HG02678 (cell line): ENCODE results near the gene WDFY4.
A peak's percentile ranks its signal among the peaks of the same experiment; 100 is the strongest.

Source experiments
- ATAC-seq: cut with Tn5 transposase; IDR thresholded peaks from one replicate; pipeline ENCODE4 v1.9.1; 2021; ENCODE audit warnings: mild to moderate bottlenecking, moderate library complexity; ENCODE audit not compliant: unreplicated experiment

Gene WDFY4

DNA sequence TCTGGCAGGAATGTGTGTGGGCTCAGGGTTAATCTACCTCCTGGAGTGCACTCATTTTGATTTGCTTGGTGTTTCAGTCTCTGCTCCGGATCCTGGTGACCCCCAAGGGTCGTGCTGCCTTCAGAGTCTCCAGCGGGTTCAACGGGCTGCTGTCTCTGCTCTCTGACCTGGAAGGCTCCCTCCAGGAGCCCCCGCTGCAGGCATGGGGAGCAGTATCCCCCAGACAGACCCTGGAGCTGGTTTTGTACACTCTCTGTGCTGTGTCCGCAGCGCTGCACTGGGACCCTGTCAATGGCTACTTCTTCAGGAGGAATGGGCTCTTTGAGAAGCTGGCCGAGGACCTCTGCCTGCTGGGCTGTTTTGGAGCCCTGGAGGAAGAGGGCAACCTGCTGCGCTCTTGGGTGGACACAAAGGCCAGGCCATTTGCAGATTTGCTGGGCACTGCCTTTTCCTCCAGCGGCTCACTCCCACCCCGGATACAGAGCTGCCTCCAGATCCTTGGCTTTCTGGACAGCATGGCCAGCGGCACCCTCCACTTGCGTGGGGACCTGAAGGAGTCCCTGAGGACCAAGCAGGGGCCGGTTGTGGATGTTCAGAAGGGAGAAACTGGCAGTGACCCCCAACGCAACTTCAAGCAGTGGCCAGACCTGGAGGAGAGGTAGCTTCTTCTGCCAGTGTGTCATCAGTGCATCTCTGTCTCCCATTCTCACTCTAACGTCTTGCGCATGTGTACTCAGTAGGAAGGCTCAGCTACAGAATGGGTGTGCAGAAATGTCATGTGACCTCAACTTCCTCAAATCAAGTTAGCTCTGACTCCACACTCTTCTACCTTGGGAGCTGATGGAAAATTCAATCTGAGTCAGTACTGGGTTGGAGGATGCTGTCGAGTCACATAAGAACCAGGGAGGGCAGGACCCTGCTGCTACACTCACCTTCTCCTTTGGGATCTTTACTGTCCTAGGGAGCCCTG is 58.5 kb downstream of the WDFY4 start:
- ATAC-seq, result no peak

DNA sequence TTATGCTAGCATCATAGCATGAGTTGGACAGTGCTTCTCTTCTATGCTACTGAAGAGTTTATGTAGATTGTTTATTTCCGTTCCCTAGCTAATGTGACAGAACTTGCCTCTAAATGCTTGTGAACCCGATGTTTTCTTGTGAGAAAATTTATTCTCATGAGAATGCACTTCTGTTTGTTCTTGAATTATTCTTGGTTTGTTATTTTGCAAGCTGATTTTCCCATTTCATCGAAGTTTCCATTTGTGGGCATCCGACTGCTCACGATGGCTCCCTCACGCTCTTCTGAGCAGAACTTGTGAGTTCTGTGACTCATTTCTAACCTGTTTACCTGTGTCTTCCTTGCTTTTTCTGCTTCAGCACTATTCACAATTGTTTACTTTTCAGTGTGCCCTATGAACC is 59.9 kb downstream of the WDFY4 start:
- ATAC-seq, result no peak

DNA sequence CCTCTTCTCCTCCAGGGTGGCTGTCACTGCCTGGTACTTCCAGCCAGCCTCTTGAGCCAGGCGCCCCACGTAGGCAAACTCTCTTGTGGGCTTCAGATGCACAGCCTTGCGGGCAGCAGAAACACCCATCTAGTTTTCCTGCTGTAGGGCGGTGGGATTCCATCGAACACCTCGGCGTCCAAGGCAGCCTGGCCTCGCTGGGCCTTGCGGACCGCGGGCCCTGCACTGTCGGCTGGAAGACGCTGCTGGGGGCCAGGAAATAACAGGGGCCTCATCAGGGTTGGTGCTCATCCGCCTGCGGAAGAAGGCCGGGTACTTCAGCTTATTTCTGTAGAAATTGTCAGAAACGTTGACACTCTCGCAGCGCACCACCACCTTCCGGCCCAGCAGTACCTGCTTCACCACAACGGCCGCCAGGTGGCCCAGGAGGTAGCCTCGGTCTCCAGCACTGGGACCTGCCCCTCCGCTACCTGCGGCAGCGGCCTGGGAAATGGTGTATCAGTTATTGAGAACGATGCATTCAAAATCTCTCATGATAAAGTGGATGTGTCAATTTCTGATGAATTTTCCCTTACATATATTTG is 61.1 kb downstream of the WDFY4 start:
- no peak for ATAC-seq

DNA sequence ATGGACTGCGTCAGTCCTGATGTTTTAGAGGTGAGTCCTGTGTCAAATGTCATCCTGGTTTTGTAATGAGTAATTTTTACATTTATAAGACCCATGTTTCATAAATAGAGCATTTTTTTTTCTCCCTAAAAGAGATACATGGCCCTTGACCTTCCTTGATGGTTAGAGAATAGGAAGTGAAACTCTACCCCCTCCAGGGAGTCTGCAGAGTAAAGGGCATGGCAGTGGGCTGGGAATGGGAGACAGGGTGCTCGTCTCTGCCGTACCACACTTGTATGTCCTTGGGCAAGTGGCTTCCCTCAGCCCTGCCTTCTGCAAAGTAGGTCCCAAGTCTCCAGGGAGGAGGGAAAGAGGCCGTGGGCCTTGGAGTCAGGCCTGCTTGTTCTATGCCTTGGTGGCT is 63.9 kb downstream of the WDFY4 start:
- ATAC-seq, result no peak

DNA sequence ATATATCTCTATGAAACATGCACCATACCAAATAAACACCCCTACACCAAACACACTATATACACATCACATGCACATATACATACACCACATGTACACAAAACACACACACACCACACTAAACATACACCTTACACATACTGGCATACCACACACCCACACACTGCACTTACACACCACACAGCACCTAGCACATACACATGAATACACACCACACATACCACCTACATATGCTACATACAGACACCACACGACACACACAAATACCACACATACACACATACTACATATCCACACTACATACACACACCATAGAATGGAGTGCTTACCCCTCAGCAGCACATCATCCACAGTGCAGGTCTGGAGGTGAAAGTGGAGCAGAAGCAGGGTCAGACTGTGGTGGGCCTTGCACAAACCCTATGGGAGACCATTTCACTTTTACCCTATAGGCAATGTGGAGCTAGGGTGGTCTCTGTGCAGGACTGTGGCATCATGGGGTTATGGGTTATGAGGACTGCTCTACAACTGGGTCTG is 64.6 kb downstream of the WDFY4 start:
- no peak for ATAC-seq

DNA sequence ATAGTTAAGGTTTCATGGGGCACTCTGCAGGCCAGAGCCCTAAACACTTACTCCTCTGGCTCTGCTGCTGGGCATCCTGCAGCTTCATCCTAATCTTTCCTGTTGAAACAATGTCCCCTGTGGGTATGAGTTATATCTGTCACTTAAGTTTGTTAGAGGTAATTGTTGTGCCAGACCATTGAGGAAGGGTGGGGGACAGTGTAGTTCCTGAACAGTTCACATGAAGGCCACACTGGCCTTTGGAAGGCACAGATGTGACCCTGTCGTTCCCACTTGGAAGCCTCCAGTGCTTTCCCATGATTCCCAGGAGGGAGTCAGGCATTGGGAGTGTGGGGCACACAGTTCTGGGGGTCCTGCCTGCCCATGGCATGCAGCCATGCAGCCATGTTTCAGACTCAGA is 65.3 kb downstream of the WDFY4 start:
- no peak for ATAC-seq

DNA sequence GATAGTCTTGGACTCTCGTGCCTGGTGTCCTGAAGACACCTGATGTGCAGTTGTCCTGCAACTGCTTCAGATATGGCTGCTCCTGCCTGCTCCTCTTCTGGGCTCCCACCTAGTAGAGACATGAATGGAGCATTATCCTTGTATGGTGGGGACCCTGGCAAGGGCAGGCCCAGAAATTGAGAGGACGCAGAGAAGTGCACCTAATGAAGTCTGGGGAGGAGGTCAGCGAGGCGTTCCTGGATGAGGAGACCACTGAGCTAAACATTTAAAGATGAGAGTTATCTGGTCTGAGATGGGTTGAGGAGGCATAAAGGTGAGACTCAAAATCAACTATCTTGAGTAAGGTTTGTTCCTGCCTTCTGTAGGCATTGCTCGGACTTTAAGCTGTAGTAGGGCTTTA is 66.3 kb downstream of the WDFY4 start:
- no peak for ATAC-seq

DNA sequence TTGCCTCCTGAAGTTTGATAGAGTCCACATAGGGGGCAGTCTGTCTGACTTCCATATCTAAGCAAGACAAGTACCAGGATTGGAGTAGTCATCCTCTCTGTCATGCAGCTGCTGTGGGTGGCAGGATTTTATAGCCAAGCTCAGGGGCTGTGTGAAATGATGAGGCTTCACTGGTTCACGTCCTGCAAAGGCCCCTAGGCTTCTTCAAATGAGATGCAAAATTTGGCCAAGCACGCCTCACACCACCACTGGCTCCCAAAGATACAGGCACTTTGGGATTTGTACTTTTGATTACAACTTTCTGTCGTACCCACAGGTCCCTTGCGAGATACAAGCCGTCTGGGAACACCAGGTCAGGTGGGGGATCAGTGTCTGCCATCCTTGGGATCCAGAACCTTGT is 67.1 kb downstream of the WDFY4 start:
- no peak for ATAC-seq

DNA sequence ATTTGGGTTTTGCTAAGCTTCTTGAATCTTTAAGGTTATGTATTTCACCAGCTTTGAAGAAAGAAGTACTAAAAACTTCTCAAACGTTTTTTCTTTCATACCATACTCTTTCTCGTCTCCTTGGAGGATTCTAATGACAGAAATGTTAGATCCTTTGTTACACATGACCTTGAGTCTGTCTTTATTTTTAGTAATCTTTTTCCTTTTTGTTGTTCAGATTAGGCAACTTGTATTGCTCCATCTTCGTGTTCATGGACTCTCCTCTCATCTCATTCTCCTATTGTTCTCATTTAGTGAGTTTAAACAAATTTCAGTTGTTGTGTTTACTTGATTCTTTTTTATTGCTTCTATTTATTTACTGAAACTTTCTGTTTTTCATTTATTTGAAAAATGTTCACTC is 73.7 kb downstream of the WDFY4 start:
- ATAC-seq, result no peak

DNA sequence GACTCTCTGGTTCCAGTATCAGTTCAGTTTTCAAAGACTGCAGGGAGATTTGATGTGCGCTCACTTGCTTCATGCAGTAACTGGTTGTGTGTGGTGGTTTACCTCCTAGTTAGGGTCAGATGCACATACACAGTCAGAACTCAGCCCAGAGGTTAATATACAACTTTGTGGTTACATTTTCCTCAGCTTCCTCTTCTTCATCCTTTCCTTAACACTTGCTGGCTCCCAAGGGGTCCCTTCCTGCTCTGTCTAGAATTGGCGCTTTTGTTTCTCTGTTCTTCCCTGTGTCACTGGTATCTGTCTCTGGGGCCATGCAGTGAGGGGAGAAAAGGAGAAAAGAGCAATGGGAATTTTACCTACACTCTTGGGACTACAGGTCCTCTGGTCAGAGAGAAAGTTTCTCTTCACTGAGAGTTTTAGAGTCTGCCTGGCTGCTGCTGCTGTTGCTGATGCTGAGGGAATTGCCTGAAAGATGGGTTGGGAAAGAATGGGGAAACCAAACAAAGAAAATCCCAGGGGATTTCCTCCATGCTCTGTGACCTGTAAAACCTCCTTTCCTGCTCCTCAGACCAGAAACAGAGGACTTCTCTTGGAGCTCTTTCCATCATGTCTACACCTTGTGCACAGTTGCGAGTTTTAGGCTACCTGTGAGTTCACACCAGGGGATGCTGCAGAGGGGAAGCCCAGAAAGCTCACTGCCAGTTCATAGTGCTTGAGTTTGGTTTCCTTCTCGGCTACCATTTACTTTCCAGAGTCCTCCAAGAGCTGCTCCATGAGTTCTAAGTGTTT is 74.6 kb downstream of the WDFY4 start:
- ATAC-seq, result peak; percentile 91

DNA sequence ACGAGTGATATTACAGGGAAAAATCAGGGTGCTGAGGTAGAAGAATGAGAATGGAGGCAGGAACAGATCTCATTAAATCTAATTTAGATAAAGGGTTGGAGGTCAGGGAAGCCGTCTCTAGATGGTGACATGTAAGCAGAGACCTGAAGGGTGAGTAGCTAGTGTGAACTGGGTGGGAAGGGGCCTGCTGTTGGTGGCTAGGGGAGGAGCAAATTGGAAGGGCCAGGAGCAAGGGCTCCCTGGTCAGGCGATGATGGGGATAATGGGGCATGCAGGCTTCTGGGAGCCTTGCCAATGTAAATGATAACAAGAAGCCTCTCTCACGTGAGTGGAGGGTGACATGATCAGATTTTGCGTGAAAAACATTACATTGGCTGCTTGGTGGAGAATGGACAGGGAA is 76.3 kb downstream of the WDFY4 start:
- no peak for ATAC-seq

DNA sequence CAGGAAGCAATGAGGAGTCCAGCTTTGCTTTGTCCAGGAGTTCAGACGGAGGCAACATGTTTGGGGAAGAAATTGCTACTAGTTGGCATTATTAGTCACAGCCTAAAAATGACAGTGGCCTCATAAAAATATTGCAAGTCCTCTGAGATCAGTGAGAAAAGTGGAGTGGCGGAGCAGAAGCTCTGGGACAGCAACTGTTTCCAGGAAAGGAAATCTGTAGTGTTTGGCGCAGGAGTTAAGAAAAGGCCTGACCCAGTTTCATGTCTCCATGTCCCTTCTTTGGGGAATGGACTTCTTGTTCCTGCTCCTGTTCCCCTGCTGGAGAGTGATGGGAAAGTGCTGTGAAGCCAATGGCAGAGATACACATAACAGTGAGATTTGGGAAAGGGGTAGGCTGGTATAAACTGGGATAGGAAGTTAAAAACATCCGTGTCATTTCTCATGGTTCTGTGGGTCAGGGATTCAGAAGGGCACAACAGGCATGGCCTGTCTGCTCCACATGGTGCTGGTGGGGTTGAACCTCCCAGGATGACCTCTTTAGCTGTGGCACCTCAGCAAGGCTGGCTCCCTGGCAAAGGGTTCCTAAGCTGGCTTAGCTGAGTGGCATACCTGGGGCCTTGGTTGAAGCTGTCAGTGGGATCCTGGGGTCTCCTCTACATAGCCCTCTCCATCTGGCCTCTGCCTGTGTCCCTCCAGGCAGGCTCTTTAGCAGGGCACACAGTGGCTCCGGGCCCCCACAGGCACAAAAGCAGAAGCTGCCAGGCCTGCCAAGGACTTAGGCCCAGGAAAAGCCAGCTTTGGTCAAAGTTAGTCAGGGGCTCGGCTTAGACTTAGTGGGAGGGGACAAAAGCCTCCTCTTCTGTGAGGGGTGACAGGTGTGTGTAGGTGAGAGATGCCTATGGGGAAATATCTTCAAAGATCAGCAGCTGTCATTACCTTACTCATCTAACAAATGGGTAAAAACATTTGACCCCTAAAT is 77.7 kb downstream of the WDFY4 start:
- ATAC-seq, result no peak

DNA sequence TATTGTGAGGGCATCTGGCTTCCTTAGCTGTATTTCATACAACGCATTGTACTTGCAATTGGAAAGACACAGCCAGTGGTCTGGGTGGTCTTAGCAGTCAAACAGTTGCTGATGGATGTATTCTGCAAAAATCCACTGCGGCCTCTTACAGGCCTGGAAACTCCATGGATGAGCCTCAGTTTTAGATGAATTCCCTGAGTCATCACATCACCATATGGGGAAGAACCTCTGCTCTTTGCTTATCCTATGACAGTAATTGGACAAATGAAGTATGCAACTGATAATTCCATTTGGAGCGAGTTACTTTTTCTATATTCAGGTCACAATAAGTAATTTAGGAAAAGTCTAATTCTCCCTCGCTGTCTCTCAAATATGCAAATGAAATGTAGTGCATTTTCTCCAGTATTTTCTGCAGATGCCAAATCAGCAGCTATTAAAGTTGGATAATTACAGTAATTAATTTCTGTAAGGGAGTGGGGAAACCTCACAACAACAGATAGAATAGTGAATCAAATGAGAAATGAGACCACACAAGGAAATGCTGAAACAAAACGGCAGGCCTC is 78.8 kb downstream of the WDFY4 start:
- no peak for ATAC-seq

DNA sequence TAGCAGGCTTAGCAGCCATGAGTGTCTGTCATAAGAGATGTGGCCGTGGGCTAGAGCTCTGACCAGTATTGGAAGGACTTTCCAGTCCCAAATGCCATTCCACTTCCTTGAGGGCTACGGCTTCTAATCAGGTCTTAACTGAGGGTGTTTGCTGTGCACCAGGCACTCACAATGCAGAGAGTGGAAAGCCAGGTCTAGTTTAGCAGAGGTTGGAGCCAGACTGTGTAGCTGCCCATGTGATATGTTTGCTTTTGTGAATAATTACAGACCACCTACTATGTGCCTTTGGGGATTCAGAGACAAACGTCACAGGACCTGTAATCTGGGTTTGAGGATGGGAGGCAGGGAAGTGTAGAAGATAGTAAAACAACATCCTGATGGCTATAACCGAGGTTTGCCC is 79.8 kb downstream of the WDFY4 start:
- ATAC-seq, result no peak

DNA sequence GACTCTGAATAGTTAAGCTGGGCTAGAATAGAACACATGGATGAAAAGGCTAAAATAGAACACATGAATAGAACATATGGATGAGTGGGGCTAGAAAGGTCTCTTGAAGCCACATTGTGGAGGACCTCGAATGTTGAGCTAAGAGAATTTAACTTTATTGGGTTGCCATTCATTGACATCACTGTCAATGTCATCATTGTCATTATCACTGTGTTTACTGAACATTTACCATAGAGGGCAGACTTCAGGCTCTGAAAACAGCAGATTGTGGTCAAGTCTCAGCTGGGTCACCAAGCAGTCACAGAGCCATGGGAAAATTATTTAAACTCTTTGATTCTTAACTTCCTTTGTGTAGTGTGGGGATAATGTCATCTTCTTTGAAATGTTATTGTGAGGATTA is 80.4 kb downstream of the WDFY4 start:
- ATAC-seq, result no peak

DNA sequence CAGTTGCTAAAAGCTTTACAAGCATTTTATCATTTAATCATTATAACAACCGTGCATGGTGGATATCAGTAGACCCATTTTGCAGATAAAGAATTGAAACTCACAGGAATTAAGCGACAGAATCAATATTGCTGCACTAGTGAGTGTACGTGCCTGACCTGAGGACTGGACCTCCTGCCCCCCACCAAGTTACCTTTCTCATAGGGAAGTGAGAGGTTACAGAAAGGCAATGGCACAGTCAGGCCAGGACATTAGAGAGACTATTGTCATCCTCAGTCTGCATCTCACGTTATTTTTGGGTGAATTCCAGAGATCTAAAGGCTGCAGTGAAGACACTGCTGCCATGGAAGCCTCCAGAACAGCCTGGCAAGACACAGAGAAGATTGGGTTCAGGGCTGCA is 80.9 kb downstream of the WDFY4 start:
- no peak for ATAC-seq

DNA sequence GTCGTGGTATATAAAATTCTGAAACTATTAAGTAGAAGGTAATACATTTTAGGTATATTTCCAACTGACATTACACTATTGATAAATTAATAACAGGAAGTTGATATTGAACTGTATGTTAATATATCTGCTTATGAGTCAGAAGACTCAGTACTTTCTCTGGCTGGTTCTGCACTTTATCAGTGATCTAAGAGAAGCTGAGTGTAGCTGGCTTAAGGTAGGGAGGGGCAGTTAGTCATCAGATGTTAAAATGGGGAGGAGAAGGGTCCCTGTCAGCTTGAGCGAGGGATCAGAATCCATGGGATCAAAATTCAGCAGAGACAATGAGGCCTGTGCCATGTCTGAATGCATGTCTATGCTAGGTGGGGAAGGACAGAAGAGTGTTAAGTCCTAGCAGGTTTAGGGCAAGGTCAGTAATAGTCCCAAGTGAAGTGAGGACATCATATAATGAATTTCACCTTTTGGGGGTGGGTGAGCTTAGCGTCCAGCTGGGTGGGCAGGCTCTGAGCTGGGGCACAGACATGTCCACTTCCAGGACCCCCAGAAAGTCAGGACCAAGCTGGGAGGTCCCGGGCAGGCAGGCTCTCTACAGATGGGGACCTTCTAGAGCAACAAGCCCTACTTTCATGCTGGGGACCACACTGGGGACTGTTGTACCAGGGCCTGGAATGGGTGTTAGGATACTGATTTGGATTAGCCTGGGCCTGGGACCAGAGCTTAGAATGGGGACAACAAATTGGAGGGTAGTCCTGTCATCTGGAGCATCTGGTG is 82.9 kb downstream of the WDFY4 start:
- ATAC-seq, result no peak

DNA sequence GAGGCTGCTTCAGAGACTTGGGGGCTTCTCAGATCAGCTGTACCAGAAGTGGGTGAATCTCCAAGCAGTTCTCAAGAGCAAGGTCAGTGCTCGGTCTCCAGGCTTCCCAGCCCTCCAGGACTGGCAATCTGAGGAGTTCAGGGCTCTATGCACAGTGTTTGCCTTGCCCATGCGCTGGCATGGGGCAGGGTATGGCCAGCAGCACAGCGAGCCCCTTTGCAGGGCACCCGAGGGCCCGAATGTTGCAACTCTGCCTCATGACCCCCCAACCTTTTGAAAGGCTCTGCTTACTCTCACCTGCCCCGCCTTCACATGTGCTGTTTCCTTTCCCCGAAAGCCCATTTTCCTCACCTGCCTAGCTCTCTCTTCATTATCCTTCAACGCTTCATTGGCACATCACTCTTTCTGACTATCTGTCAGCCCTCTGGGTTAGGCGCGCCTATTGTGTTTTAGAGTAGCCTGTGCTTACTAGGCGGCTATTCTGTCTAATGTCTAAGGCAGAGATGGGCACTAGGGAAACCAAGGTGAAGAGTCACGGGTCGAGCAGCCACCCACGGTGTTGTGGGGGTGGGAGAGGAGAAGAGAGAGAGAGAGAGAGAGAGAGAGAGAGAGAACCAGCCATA is 83.6 kb downstream of the WDFY4 start:
- no peak for ATAC-seq

DNA sequence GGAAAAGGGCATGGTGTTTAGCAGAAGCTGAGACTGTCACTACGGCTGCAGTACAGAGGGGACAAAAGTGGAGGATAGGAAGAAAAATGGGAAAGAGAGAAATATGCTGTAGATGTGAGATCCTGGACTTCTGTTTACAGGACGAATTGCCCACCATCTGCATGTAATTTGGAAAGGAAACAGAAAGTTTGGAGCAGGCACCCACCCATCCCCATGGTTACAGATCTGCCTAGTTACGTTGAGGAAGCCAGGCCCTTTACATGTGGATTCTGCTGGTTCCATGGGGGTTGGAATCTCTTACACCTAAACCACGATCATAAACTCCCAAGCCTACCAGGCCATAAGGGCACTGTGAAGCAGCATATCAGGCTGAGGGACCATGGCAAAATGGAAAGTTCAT is 84.3 kb downstream of the WDFY4 start:
- ATAC-seq, result no peak
